Omental fat pad (tissue), 4 donors: Measurements from ENCODE around the gene TRNT1. TPM values are rescaled to one million over a fixed set of nuclear protein-coding genes. Genes with fewer than 3 reads are reported as not detected.
A peak's percentile ranks its signal among the peaks of the same experiment; 100 is the strongest.

Source experiments
- ATAC-seq: fragments of 150-250 bp; one replicate; pipeline ENCODE4 v1.9.1; 2016; ENCODE audit warnings: mild to moderate bottlenecking, moderate library complexity; ENCODE audit not compliant: low FRiP score
- DNase-seq: peaks from one replicate; pipeline ENCODE4 v3.0.0-alpha.2; 2019; ENCODE audit warnings: low spot score
- CTCF ChIP-seq, 3 donors: fragments of 450-650 bp; IDR thresholded peaks; one replicate each; pipeline ENCODE4 v1.5.1; 2016 to 2017; ENCODE audit warnings: antibody characterized with exemption in 3 of 3, mild to moderate bottlenecking in 3 of 3, moderate library complexity in 2 of 3
- total RNA-seq, 4 donors: library from RNA; depleted of rRNA; stranded (reverse); fragments of >200 nt; gene quantifications; one replicate each; pipeline ENCODE4 v1.1.0, GENCODE V29; 2016

TRNT1 gene
- 10 to 100 TPM; 16.0 to 42.7 (median 27.6) TPM for total RNA-seq

- ATAC-seq (peak; percentile 100), DNase-seq (peak; percentile 97)
- TF ChIP-seq CTCF (IDR thresholded peaks at IDR 0.05) = no peak
Measured at GRCh38 chr3:3126477-3127431, at the start of gene TRNT1. TSS of gene TRNT1 (plus strand) at chr3:3126940. CDS start at chr3:3129041, 2,101 bp downstream.

GRCh38 chr3:3080309-3080708 lies 46.4 kb upstream of the TRNT1 start:
- ATAC-seq (no peak), DNase-seq (no peak)
- TF ChIP-seq CTCF (IDR thresholded peaks at IDR 0.05) = no peak

DNA sequence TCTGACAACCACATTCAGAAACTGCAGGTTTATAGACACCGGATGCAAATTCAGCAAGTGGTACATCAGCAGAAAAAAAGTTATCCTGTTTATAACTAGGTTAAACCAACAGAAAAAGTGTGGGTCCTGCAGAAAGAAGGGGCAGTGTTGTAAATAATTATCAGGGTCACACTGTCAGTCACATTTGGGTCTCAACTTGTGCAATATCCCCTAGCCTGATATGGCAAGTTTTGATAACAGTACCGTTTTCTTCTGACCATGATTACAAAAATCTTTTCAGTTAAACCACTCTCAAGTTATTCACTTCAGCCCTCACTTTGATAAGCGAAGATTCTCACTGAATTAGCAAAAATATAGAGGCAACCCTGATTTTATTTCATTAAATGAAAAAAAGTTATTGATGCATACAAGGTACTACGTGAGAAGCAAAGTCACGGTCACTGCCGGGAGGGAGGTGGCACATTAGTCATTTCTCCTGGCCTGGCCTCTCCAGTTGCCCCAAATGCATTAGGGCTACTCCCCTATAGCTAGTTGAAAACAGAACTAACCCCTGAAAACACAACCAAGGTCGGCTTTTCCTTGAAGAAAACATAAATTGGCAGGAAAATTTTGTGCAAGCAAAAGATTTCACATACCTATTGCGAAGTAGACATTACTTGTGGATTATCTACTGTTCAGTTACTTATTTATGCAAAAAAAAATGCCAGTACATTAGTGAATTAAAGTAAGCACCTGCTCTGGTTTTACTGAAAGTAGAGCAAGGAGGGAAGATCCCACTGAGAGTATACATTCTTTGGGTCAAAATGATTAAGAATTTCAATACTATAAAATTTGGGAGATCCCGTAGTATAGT lies 45.1 kb upstream of the TRNT1 start:
- DNase-seq = no peak
- no peak for TF ChIP-seq CTCF (IDR thresholded peaks at IDR 0.05)
- no peak for ATAC-seq

DNA sequence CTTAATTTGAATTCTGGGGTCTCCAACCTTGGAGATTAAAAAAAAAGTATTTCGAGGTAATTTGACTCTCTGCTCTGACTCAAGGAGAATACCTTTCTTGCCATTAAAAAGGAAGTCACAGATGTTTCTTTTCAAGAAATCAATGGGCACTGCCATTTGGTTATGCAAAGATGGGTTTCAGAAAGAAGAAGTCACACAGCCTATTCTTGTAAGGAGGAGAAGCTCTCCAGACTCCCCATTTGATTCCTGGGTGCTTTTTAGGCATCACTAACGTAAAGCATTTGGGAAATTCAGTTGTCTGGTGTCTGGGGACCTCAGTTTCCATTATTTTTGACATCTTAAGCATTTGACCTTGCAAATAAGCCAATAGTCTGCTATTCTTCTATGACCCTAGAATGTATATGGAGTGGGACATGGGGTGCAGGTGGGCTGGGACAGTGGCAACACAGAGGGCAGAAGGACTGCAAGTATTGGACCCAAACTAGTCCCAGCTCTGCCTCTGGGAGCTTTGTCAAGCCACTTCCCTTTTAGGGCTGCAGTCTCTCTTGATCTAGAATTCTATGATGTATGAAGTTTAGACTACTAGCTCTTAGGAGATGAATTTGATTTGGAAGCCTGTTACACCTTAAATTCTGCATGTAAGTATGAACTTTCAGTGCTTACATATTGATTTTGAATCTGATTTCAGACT lies 44.4 kb upstream of the TRNT1 start:
- no peak for TF ChIP-seq CTCF (IDR thresholded peaks at IDR 0.05)
- no peak for DNase-seq
- ATAC-seq = no peak

GRCh38 chr3:3084890-3085289 lies 41.9 kb upstream of the TRNT1 start:
- no peak for DNase-seq
- no peak for TF ChIP-seq CTCF (IDR thresholded peaks at IDR 0.05)
- ATAC-seq = no peak

DNA sequence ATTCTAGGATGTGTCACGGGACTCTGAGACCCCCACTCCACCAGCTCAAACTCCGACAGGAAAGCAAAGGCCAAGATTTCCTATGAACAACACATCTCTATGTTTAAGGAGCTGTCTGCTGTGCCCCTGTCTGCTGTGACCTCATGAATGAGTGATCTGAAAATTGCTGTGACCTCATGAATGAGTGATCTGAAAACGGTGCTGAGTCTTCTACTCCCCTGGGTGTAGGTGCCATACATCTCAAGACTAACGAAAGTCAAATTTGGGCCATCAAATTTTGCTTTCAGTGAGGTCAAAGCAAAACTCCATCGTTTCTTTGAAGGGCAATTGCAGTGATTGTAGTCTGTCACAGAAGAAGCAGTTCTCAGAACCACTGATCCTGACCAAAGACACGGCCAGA lies 41.0 kb upstream of the TRNT1 start:
- ATAC-seq (no peak), DNase-seq (no peak)
- no peak for TF ChIP-seq CTCF (IDR thresholded peaks at IDR 0.05)
